Endothelial cell of umbilical vein (primary cell): Measurements from ENCODE around the gene CTTNBP2. TPM values are rescaled to one million over a fixed set of nuclear protein-coding genes. Genes with fewer than 3 reads are reported as not detected.

Experiments
- BruUV-seq: library from RNA; stranded (reverse); fragments of 400-500 nt; replicated peaks from 2 replicates; lab custom pipeline; 2021; lab: Mats Ljungman, UMichigan
- CTCF ChIA-PET: fragments of 300-600, 350-600 bp; sonication (Branson Sonifier 250); formaldehyde crosslinking; loops from one replicate; lab custom pipeline; 2021; ENCODE audit warnings: antibody characterized with exemption, inconsistent platforms; lab: Charles Lee
- POLR2A ChIA-PET: fragments of 300-600, 350-600 bp; sonication (Branson Sonifier 250); formaldehyde crosslinking; loops from one replicate; lab custom pipeline; 2021; ENCODE audit warnings: antibody characterized with exemption, inconsistent platforms; lab: Charles Lee
- DNase-seq: peaks from one replicate; pipeline ENCODE4 v3.0.0-alpha.2; 2011; ENCODE audit warnings: low read depth, low spot score
- FAIRE-seq: peaks from 2 replicates; lab custom pipeline; 2011; peaks lifted over from hg19 to GRCh38; lab: Jason Lieb, UNC
- H2AFZ ChIP-seq: 2 replicates; pipeline ENCODE4 v1.6.0; 2012; ENCODE audit warnings: low read depth, low read length, control low read depth, inconsistent platforms
- H3K27ac ChIP-seq: 2 replicates; pipeline ENCODE4 v1.5.1; 2011; ENCODE audit warnings: low read depth, mild to moderate bottlenecking, control low read depth, low read length, moderate library complexity; ENCODE audit not compliant: insufficient read depth
- H3K27me3 ChIP-seq, 2 experiments: 2 replicates each; pipeline versions ENCODE4 v1.6.0 to v1.6.1; 2011; ENCODE audit warnings: low read length in 2 of 2, mixed read lengths in 1 of 2; ENCODE audit not compliant: control insufficient read depth in 2 of 2, insufficient read depth in 2 of 2
- H3K36me3 ChIP-seq, 2 experiments: 2 replicates in 1 of 2; 3 replicates in 1 of 2; pipeline ENCODE4 v1.5.1; 2011; ENCODE audit warnings: low read length in 2 of 2, mild to moderate bottlenecking in 1 of 2, moderate library complexity in 1 of 2; ENCODE audit not compliant: control insufficient read depth in 2 of 2, insufficient read depth in 2 of 2; ENCODE audit errors: extremely low read depth in 1 of 2
- H3K4me1 ChIP-seq: 3 replicates; pipeline ENCODE4 v1.5.1; 2011; ENCODE audit warnings: mild to moderate bottlenecking, low read length; ENCODE audit not compliant: control insufficient read depth, insufficient read depth; ENCODE audit errors: extremely low read depth
- H3K4me2 ChIP-seq: 2 replicates; pipeline ENCODE4 v1.6.1; 2011; ENCODE audit warnings: low read length, control low read depth, mixed read lengths; ENCODE audit not compliant: insufficient read depth
- H3K4me3 ChIP-seq, 3 experiments: fragments of 200-600 bp in 1 of 3; sonication (generic), shearing (Covaris generic) in 1 of 3; replicated peaks in 1 of 3; 2 replicates each; pipeline ENCODE4 v1.5.1; 2011 to 2016; ENCODE audit warnings: control low read depth in 3 of 3, low read length in 3 of 3, mild to moderate bottlenecking in 2 of 3, inconsistent platforms in 1 of 3, low read depth in 1 of 3, moderate library complexity in 1 of 3; ENCODE audit not compliant: insufficient read depth in 1 of 3
- H3K79me2 ChIP-seq: 2 replicates; pipeline ENCODE4 v1.6.0; 2012; ENCODE audit warnings: low read length, inconsistent platforms; ENCODE audit not compliant: control insufficient read depth, insufficient read depth
- H3K9ac ChIP-seq: replicated peaks from 2 replicates; pipeline ENCODE3; 2011; ENCODE audit warnings: low read length, control low read depth; ENCODE audit not compliant: insufficient read depth; ENCODE audit errors: extremely low read depth
- H3K9me1 ChIP-seq: replicated peaks from 3 replicates; pipeline ENCODE4 v1.6.0; 2011; ENCODE audit warnings: mild to moderate bottlenecking, low read length; ENCODE audit not compliant: control insufficient read depth, insufficient read depth; ENCODE audit errors: extremely low read depth
- H3K9me3 ChIP-seq: replicated peaks from 2 replicates; pipeline ENCODE4 v1.5.1; 2012; ENCODE audit warnings: low read length, inconsistent platforms; ENCODE audit not compliant: control insufficient read depth, insufficient read depth
- H4K20me1 ChIP-seq: replicated peaks from 2 replicates; pipeline ENCODE3; 2011; ENCODE audit warnings: mild to moderate bottlenecking, low read length; ENCODE audit not compliant: control insufficient read depth, insufficient read depth; ENCODE audit errors: extremely low read depth
- EZH2 ChIP-seq: IDR thresholded peaks from 2 replicates; pipeline ENCODE4 v1.6.1; 2012; ENCODE audit warnings: borderline replicate concordance, low read depth, mild to moderate bottlenecking, moderate library complexity, low read length, inconsistent platforms; ENCODE audit not compliant: severe bottlenecking
- GATA2 ChIP-seq: IDR thresholded peaks from 2 replicates; pipeline ENCODE4 v1.7.0; 2011; ENCODE audit warnings: low read depth, mild to moderate bottlenecking, moderate library complexity, mixed read lengths, low read length; ENCODE audit not compliant: insufficient read length, insufficient read depth
- JUN ChIP-seq: IDR thresholded peaks from 2 replicates; pipeline ENCODE4 v1.6.1; 2011; ENCODE audit warnings: borderline replicate concordance, low read depth; ENCODE audit not compliant: insufficient read length, insufficient read depth
- MYC ChIP-seq: IDR thresholded peaks from one replicate; pipeline ENCODE4 v1.6.1; 2011; ENCODE audit warnings: mild to moderate bottlenecking, low read depth, low read length
- POLR2A ChIP-seq: IDR thresholded peaks from 2 replicates; pipeline ENCODE4 v1.6.1; 2012; ENCODE audit warnings: low read depth, mild to moderate bottlenecking, control low read depth, low read length
- POLR2AphosphoS5 ChIP-seq: IDR thresholded peaks from 2 replicates; pipeline ENCODE4 v1.6.1; 2012; ENCODE audit warnings: low read depth, mild to moderate bottlenecking, control low read depth, low read length, moderate library complexity; ENCODE audit not compliant: insufficient read depth
- dilution Hi-C: fragments of 300-500 bp; cut with MboI; formaldehyde crosslinking; loops from one replicate; pipeline ENCODE4 v1.15.0; 2019; ENCODE audit warnings: low sequenced_read_pairs; ENCODE audit not compliant: extremely low pct_ligation_motif_present
- intact Hi-C: fragments of 100-400 bp; cut with micrococcal nuclease; formaldehyde crosslinking; loops from one replicate; pipeline ENCODE4 v1.10.0; 2022
- polyA plus RNA-seq, 4 experiments: library from polyadenylated mRNA; depleted of rRNA in 3 of 4; stranded (reverse) in 3 of 4; unstranded in 1 of 4; fragments of >200 nt; gene quantifications; 2 replicates each; pipeline versions ENCODE4 v1.2.1 to v1.2.3, GENCODE V29; 2011 to 2012; ENCODE audit warnings: missing spikeins in 1 of 4
- total RNA-seq: library from RNA; stranded (reverse); gene quantifications from 2 replicates; pipeline ENCODE4 v1.2.3, GENCODE V29; 2021
- TF ChIP-seq, protein P1 (sequence below): IDR thresholded peaks from 2 replicates; pipeline ENCODE4 v1.6.1; 2011; ENCODE audit not compliant: insufficient read depth, insufficient read length
- TF ChIP-seq, protein P2 (sequence below), 2 donors: IDR thresholded peaks; 1 replicate in 1 of 2; 2 replicates in 1 of 2; pipeline ENCODE4 v1.5.1; 2011; ENCODE audit warnings: low read length in 2 of 2, mild to moderate bottlenecking in 2 of 2, moderate library complexity in 2 of 2, control low read depth in 1 of 2, inconsistent platforms in 1 of 2, low read depth in 1 of 2; ENCODE audit not compliant: insufficient read depth in 1 of 2; ENCODE audit errors: extremely low read depth in 1 of 2

The CTTNBP2 gene
- total and polyA plus RNA-seq, 2 donors (not counting 3 experiments of a cell fraction or from before 2014, with no cell fraction given), result 0.08 to 0.35 TPM

DNA sequence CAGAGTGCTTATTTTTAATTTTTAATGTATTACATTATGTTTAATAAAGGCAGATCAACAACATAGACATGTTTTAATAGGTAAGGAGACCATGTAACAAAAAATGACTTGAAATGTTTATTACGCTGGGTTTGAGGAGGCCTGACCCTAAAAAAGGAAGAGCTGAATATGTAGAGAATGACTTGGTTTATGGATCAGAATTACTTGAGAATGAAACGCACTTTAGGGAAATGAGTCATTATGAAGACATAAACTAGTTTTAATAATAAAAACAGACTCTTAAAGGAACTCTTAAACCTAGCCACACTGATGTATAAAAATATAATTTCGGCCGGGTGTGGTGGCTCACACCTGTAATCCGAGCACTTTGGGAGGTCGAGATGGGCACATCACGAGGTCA, 56.5 kb downstream of the CTTNBP2 start:
- dilution Hi-C loops, result no loop called here
- Histone ChIP-seq H2AFZ (no peak overlapping the region), H3K9ac (no peak overlapping the region), H3K36me3 (no peaks in the 10 kb centered on the region), H3K9me1 (no peaks in the 10 kb centered on the region), H3K4me3 (no peak overlapping the region), H3K27ac (no peak overlapping the region), H3K4me1 (peaks cover 8% of the 10 kb centered on the region), H3K27me3 (no peaks in the 10 kb centered on the region), H3K9me3 (no peaks in the 10 kb centered on the region), H3K79me2 (no peaks in the 10 kb centered on the region), H4K20me1 (no peaks in the 10 kb centered on the region), H3K4me2 (peak overlapping the region; percentile 29)
- TF ChIP-seq, protein P1, sequence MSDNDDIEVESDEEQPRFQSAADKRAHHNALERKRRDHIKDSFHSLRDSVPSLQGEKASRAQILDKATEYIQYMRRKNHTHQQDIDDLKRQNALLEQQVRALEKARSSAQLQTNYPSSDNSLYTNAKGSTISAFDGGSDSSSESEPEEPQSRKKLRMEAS, result no peak
- TF ChIP-seq POLR2A (no peak), EZH2 (no peak), MYC (no peak), JUN (no peak), GATA2 (no peak), POLR2AphosphoS5 (no peak)
- TF ChIP-seq, protein P2, sequence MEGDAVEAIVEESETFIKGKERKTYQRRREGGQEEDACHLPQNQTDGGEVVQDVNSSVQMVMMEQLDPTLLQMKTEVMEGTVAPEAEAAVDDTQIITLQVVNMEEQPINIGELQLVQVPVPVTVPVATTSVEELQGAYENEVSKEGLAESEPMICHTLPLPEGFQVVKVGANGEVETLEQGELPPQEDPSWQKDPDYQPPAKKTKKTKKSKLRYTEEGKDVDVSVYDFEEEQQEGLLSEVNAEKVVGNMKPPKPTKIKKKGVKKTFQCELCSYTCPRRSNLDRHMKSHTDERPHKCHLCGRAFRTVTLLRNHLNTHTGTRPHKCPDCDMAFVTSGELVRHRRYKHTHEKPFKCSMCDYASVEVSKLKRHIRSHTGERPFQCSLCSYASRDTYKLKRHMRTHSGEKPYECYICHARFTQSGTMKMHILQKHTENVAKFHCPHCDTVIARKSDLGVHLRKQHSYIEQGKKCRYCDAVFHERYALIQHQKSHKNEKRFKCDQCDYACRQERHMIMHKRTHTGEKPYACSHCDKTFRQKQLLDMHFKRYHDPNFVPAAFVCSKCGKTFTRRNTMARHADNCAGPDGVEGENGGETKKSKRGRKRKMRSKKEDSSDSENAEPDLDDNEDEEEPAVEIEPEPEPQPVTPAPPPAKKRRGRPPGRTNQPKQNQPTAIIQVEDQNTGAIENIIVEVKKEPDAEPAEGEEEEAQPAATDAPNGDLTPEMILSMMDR (IDR thresholded peaks at IDR 0.05; ENCODE audit: extremely low read depth in 1 of 2, insufficient read depth in 1 of 2, low read depth in 1 of 2, low read length in 2 of 2), result no peak
- intact Hi-C loops, result no loop called here
- no TSS peak for BruUV-seq
- DNase-seq (peak; percentile 6), FAIRE-seq (no peak)
- ChIA-PET CTCF (interaction anchor here (1.4 kb wide), 1 partner anchor 18 kb away, joined by 5 read pairs; no protein-coding TSS in a partner anchor), POLR2A (no interaction called here)
